AG04450 (cell line): ENCODE measurements around the gene ENPP4. TPM values are rescaled to one million over a fixed set of nuclear protein-coding genes. Genes with fewer than 3 reads are reported as not detected.

Experiments used
- CTCF ChIA-PET: fragments of 300-600, 350-600 bp; formaldehyde crosslinking; extraction: SDS; loops from one replicate; lab custom pipeline; 2022; ENCODE audit warnings: antibody characterized with exemption, inconsistent platforms; lab: Charles Lee
- POLR2A ChIA-PET: fragments of 350-600 bp; formaldehyde crosslinking; extraction: SDS; loops from one replicate; lab custom pipeline; 2021; ENCODE audit warnings: antibody characterized with exemption, inconsistent platforms; lab: Yijun Ruan, JAX
- DNase-seq: peaks from one replicate; pipeline ENCODE4 v3.0.0-alpha.2; 2011; ENCODE audit warnings: low read depth, low spot score
- H3K27ac ChIP-seq: one replicate; pipeline ENCODE4 v1.5.1; 2012; ENCODE audit warnings: low read depth, low read length, control low read depth
- H3K27me3 ChIP-seq: one replicate; pipeline ENCODE4 v1.6.0; 2012; ENCODE audit warnings: low read length; ENCODE audit not compliant: control insufficient read depth, insufficient read depth
- H3K4me3 ChIP-seq: 2 replicates; pipeline ENCODE4 v1.5.1; 2011; ENCODE audit warnings: mild to moderate bottlenecking, low read depth, low read length, control low read depth
- H3K9me3 ChIP-seq: 2 replicates; pipeline ENCODE4 v1.5.1; 2012; ENCODE audit warnings: low read length; ENCODE audit not compliant: control insufficient read depth, insufficient read depth
- polyA plus RNA-seq: library from polyadenylated mRNA; depleted of rRNA; stranded (reverse); fragments of >200 nt; gene quantifications from 2 replicates; pipeline ENCODE4 v1.2.3, GENCODE V29; 2011
- TF ChIP-seq, protein P1 (sequence below): IDR thresholded peaks from 2 replicates; pipeline ENCODE4 v1.5.1; 2011; ENCODE audit warnings: low read depth, low read length, control low read depth, inconsistent platforms

ENPP4 gene
- polyA plus RNA-seq, 1 experiment, result 0.04 TPM

GRCh38 chr6:46091080-46091478, 38.7 kb upstream of the ENPP4 start:
- Histone ChIP-seq H3K27ac (no peak overlapping the region), H3K9me3 (peaks cover 3% of the 10 kb centered on the region; the same call in 1 of the 2 replicates), H3K4me3 (no peak overlapping the region), H3K27me3 (no peaks in the 10 kb centered on the region)
- ChIA-PET CTCF (interaction anchor here (0.9 to 2.4 kb wide), 12 partner anchors 11 to 1461 kb away, joined by 3 to 20 read pairs (median 4); no protein-coding TSS in a partner anchor), POLR2A (no interaction called here)
- TF ChIP-seq, protein P1, sequence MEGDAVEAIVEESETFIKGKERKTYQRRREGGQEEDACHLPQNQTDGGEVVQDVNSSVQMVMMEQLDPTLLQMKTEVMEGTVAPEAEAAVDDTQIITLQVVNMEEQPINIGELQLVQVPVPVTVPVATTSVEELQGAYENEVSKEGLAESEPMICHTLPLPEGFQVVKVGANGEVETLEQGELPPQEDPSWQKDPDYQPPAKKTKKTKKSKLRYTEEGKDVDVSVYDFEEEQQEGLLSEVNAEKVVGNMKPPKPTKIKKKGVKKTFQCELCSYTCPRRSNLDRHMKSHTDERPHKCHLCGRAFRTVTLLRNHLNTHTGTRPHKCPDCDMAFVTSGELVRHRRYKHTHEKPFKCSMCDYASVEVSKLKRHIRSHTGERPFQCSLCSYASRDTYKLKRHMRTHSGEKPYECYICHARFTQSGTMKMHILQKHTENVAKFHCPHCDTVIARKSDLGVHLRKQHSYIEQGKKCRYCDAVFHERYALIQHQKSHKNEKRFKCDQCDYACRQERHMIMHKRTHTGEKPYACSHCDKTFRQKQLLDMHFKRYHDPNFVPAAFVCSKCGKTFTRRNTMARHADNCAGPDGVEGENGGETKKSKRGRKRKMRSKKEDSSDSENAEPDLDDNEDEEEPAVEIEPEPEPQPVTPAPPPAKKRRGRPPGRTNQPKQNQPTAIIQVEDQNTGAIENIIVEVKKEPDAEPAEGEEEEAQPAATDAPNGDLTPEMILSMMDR, result no peak
- no peak for DNase-seq

GRCh38 chr6:46095251-46095650, 34.5 kb upstream of the ENPP4 start:
- Histone ChIP-seq H3K27me3 (no peaks in the 10 kb centered on the region), H3K4me3 (no peak overlapping the region), H3K9me3 (peaks cover 3% of the 10 kb centered on the region; the same call in 1 of the 2 replicates), H3K27ac (no peak overlapping the region)
- ChIA-PET CTCF (no interaction called here), POLR2A (no interaction called here)
- no peak for DNase-seq
- TF ChIP-seq, protein P1, result no peak

GRCh38 chr6:46097366-46097765, 32.4 kb upstream of the ENPP4 start:
- CTCF ChIA-PET, result no interaction called here

DNA sequence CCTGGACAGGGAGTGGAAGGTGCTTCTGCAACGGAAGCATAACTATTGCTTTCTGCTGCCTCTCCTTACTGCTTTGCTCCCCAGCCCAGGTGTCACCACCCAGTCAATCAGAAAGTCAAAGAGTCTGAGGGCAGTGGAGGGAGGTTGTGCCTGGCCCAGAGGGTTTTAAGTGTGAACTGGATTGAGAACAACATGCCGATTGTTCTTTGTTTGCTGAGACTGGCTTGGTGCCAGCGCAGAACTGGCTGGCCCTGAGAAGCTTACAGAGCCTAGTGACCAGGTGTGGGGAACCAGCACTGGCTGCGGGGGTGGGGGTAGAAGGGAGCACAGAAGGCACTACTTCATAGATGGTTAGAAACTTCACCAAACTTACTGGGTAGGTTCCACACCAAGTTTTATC, 31.1 kb upstream of the ENPP4 start:
- TF ChIP-seq, protein P1, result no peak
- CTCF ChIA-PET, result interaction anchor here (1.3 kb wide), 1 partner anchor 8 kb away, joined by 4 read pairs; no protein-coding TSS in a partner anchor
- Histone ChIP-seq H3K27ac (no peak overlapping the region), H3K9me3 (peaks cover 3% of the 10 kb centered on the region; the same call in 1 of the 2 replicates), H3K27me3 (no peaks in the 10 kb centered on the region), H3K4me3 (no peak overlapping the region)
- POLR2A ChIA-PET, result no interaction called here
- no peak for DNase-seq

More at GRCh38 chr6:46097366-46097765, 32.4 kb upstream of the ENPP4 start:
- peaks cover 3% of the 10 kb centered on the region; the same call in 1 of the 2 replicates for H3K9me3 ChIP-seq
- no peak overlapping the region for H3K4me3 ChIP-seq
- TF ChIP-seq, protein P1, result no peak
- H3K27me3 ChIP-seq, result no peaks in the 10 kb centered on the region
- no peak for DNase-seq
- POLR2A ChIA-PET, result no interaction called here
- no peak overlapping the region for H3K27ac ChIP-seq

- Histone ChIP-seq H3K27ac (no peak overlapping the region), H3K9me3 (peaks cover under 1% of the 10 kb centered on the region; the same call in 1 of the 2 replicates), H3K4me3 (no peak overlapping the region), H3K27me3 (no peaks in the 10 kb centered on the region)
- POLR2A ChIA-PET, result no interaction called here
- no peak for DNase-seq
- TF ChIP-seq, protein P1, result no peak
- CTCF ChIA-PET, result interaction anchor here (1.1 kb wide), 1 partner anchor 10 kb away, joined by 4 read pairs; no protein-coding TSS in a partner anchor
Observed at GRCh38 chr6:46099952-46100351, 29.8 kb upstream of the ENPP4 start.
